OCI-LY1 (cell line): Measurements from ENCODE around the gene IL1RAPL1.

Experiments
- CTCF ChIP-seq: fragments of 200-600 bp; sonication (generic), shearing (Covaris generic); IDR thresholded peaks from 2 replicates; pipeline ENCODE4 v1.5.1; 2017; ENCODE audit warnings: mild to moderate bottlenecking, antibody characterized with exemption, low read length, moderate library complexity, mixed read lengths
- EZH2 ChIP-seq: fragments of 200-600 bp; sonication (generic), shearing (Covaris generic); IDR thresholded peaks from 2 replicates; pipeline ENCODE4 v1.8.0; 2017; ENCODE audit warnings: borderline replicate concordance, mixed run types, mild to moderate bottlenecking, antibody characterized with exemption, low read length, moderate library complexity, mixed read lengths

GRCh38 chrX:29662101-29662500 is 1074.9 kb downstream of the IL1RAPL1 start:
- TF ChIP-seq CTCF (no peak), EZH2 (no peak)
